ENCODE data around the gene RIGI.
A peak's percentile ranks its signal among the peaks of the same experiment; 100 is the strongest.
"Not testable (repeated sequence)": the region's sequence is repeated elsewhere in the genome, so short reads cannot be mapped to it uniquely, and the experiment has no call there.

RIGI gene

GRCh38 chr9:32526041-32526706, at the start of gene RIGI:
TSS of gene RIGI (minus strand) at chr9:32526196. CDS start at chr9:32526166, 30 bp downstream.
- DNase-seq (ENCODE audit: low read depth in 2 of 2, low spot score in 1 of 2) = peak; percentile 54 to 75

GRCh38 chr9:32574858-32575257, 48.9 kb upstream of the RIGI start:
- no peak for DNase-seq (ENCODE audit: low read depth in 2 of 2, low spot score in 1 of 2)

GRCh38 chr9:32573821-32574220, 47.8 kb upstream of the RIGI start:
- no peak for DNase-seq (ENCODE audit: low read depth in 2 of 2, low spot score in 1 of 2)

- DNase-seq (ENCODE audit: low read depth in 2 of 2, low spot score in 1 of 2) = peak; percentile 93 to 96
These were observed 47.0 kb upstream of the RIGI start, which contains the start of gene NDUFB6 for GRCh38 chr9:32572900-32573523. TSS of gene NDUFB6 (minus strand) at chr9:32573159. CDS start at chr9:32573060, 99 bp downstream.

GRCh38 chr9:32571969-32572899, 46.2 kb upstream of the RIGI start:
- peak in 1 of 2 donors; percentile 58 for DNase-seq (ENCODE audit: low read depth in 2 of 2, low spot score in 1 of 2)

GRCh38 chr9:32570262-32570661, 44.3 kb upstream of the RIGI start:
- DNase-seq (ENCODE audit: low read depth in 2 of 2, low spot score in 1 of 2) = no peak

GRCh38 chr9:32566770-32567169, 40.8 kb upstream of the RIGI start:
- DNase-seq (ENCODE audit: low read depth in 2 of 2, low spot score in 1 of 2) = no peak

GRCh38 chr9:32565967-32566366, 40.0 kb upstream of the RIGI start:
- no peak for DNase-seq (ENCODE audit: low read depth in 2 of 2, low spot score in 1 of 2)

- no peak for DNase-seq (ENCODE audit: low read depth in 2 of 2, low spot score in 1 of 2)
These were observed 32.5 kb upstream of the RIGI start for GRCh38 chr9:32558408-32558934.

- no peak for DNase-seq (ENCODE audit: low read depth in 2 of 2, low spot score in 1 of 2)
These were observed 28.6 kb upstream of the RIGI start for GRCh38 chr9:32554591-32554990.

GRCh38 chr9:32554107-32554506, 28.1 kb upstream of the RIGI start:
- no peak for DNase-seq (ENCODE audit: low read depth in 2 of 2, low spot score in 1 of 2)

- peak; percentile 81 to 82 for DNase-seq (ENCODE audit: low read depth in 2 of 2, low spot score in 1 of 2)
These were observed 26.3 kb upstream of the RIGI start, which contains the start of the genes SMIM27 and TOPORS for GRCh38 chr9:32552172-32552872. TSS of gene SMIM27 (plus strand) at chr9:32552327. CDS start at chr9:32552435, 108 bp downstream. TSS of gene TOPORS (minus strand) at chr9:32552586. CDS start at chr9:32552436, 150 bp downstream.

- no peak for DNase-seq (ENCODE audit: low read depth in 2 of 2, low spot score in 1 of 2)
These were observed 25.5 kb upstream of the RIGI start for GRCh38 chr9:32551276-32552051.

GRCh38 chr9:32550562-32551275, 24.7 kb upstream of the RIGI start:
- DNase-seq (ENCODE audit: low read depth in 2 of 2, low spot score in 1 of 2) = peak; percentile 79 to 88

- no peak for DNase-seq (ENCODE audit: low read depth in 2 of 2, low spot score in 1 of 2)
These were observed 24.2 kb upstream of the RIGI start for GRCh38 chr9:32550150-32550561.

- not testable (repeated sequence) for DNase-seq (ENCODE audit: low read depth in 2 of 2, low spot score in 1 of 2)
These were observed 22.2 kb upstream of the RIGI start for GRCh38 chr9:32548213-32548612.

- no peak for DNase-seq (ENCODE audit: low read depth in 2 of 2, low spot score in 1 of 2)
These were observed 19.9 kb upstream of the RIGI start for GRCh38 chr9:32545884-32546283.

GRCh38 chr9:32543047-32543446, 17.1 kb upstream of the RIGI start:
- DNase-seq (ENCODE audit: low read depth in 2 of 2, low spot score in 1 of 2) = no peak

- no peak for DNase-seq (ENCODE audit: low read depth in 2 of 2, low spot score in 1 of 2)
These were observed 7.8 kb upstream of the RIGI start for GRCh38 chr9:32533816-32534215.
